HEK293 (cell line): ENCODE measurements around the gene COX17.

ENCODE experiments used
- CTCF ChIA-PET: fragments of 350-600 bp; formaldehyde crosslinking; extraction: SDS; loops from one replicate; lab custom pipeline; 2021; ENCODE audit warnings: antibody characterized with exemption; lab: Yijun Ruan, JAX
- POLR2A ChIA-PET: fragments of 300-600 bp; formaldehyde crosslinking; extraction: SDS; loops from one replicate; lab custom pipeline; 2020; ENCODE audit warnings: antibody characterized with exemption, inconsistent platforms; lab: Yijun Ruan, JAX
- H3K27ac ChIP-seq: fragments of 200-500 bp; sonication (Bioruptor generic); 2 replicates; pipeline ENCODE4 v1.5.1; 2014; ENCODE audit warnings: low read depth, low read length, control low read depth, inconsistent platforms; ENCODE audit errors: extremely low read depth
- H3K36me3 ChIP-seq, 2 experiments: fragments of 200-500 bp in 1 of 2; sonication (Bioruptor generic) in 1 of 2; 1 replicate in 1 of 2; 2 replicates in 1 of 2; pipeline ENCODE4 v1.5.1; 2014 to 2017; ENCODE audit warnings: inconsistent platforms in 2 of 2, low read length in 2 of 2; ENCODE audit not compliant: control insufficient read depth in 2 of 2, insufficient read depth in 1 of 2
- H3K4me1 ChIP-seq: fragments of 200-500 bp; sonication (Bioruptor generic); 2 replicates; pipeline ENCODE4 v1.5.1; 2014; ENCODE audit warnings: mild to moderate bottlenecking, low read length, inconsistent platforms; ENCODE audit not compliant: control insufficient read depth, insufficient read depth
- H3K4me3 ChIP-seq: 2 replicates; pipeline ENCODE4 v1.5.1; 2011; ENCODE audit warnings: low read depth, mild to moderate bottlenecking, control low read depth, low read length, moderate library complexity
- H3K9me3 ChIP-seq: fragments of 200-500 bp; sonication (Bioruptor generic); 2 replicates; pipeline ENCODE4 v1.5.1; 2014; ENCODE audit warnings: low read depth, low read length, inconsistent platforms; ENCODE audit not compliant: control insufficient read depth, insufficient read depth
- EGR2 ChIP-seq: fragments of 450-650 bp; formaldehyde crosslinking; IDR thresholded peaks from 2 replicates; pipeline ENCODE4 v1.5.1; 2016; ENCODE audit warnings: low read depth, missing biosample characterization, missing genetic modification characterization
- GLI2 ChIP-seq: fragments of 450-650 bp; formaldehyde crosslinking; IDR thresholded peaks from 2 replicates; pipeline ENCODE4; 2017; ENCODE audit warnings: missing biosample characterization, missing genetic modification characterization, low read depth, borderline replicate concordance
- HOXC10 ChIP-seq: sonication (generic); formaldehyde crosslinking; IDR thresholded peaks from 2 replicates; pipeline ENCODE4 v1.8.1; 2023; ENCODE audit warnings: mild to moderate bottlenecking, missing genetic modification reagents
- KLF16 ChIP-seq: fragments of 450-650 bp; formaldehyde crosslinking; IDR thresholded peaks from 2 replicates; pipeline ENCODE4 v1.5.1; 2017; ENCODE audit warnings: missing biosample characterization, missing genetic modification characterization
- MEIS1 ChIP-seq: sonication (generic); formaldehyde crosslinking; IDR thresholded peaks from 2 replicates; pipeline ENCODE4 v1.8.1; 2022; ENCODE audit warnings: missing genetic modification reagents, mild to moderate bottlenecking, borderline replicate concordance
- SCRT1 ChIP-seq: fragments of 450-650 bp; formaldehyde crosslinking; IDR thresholded peaks from 2 replicates; pipeline ENCODE4 v1.5.1; 2016; ENCODE audit warnings: missing biosample characterization, missing genetic modification characterization, borderline replicate concordance
- SCRT2 ChIP-seq: fragments of 450-650 bp; formaldehyde crosslinking; IDR thresholded peaks from 2 replicates; pipeline ENCODE4 v1.5.1; 2016; ENCODE audit warnings: missing biosample characterization, missing genetic modification characterization
- ZNF169 ChIP-seq: fragments of 450-650 bp; formaldehyde crosslinking; IDR thresholded peaks from 2 replicates; pipeline ENCODE4 v1.5.1; 2016; ENCODE audit warnings: missing biosample characterization, missing genetic modification characterization
- ZNF223 ChIP-seq: fragments of 450-650 bp; formaldehyde crosslinking; IDR thresholded peaks from 2 replicates; pipeline ENCODE4 v1.5.1; 2016; ENCODE audit warnings: missing biosample characterization, missing genetic modification characterization
- ZNF24 ChIP-seq: fragments of 450-650 bp; formaldehyde crosslinking; IDR thresholded peaks from 2 replicates; pipeline ENCODE4 v1.5.1; 2016; ENCODE audit warnings: missing biosample characterization, missing genetic modification characterization
- ZNF311 ChIP-seq: fragments of 450-650 bp; formaldehyde crosslinking; IDR thresholded peaks from 2 replicates; pipeline ENCODE4 v1.5.1; 2017; ENCODE audit warnings: missing biosample characterization, missing genetic modification characterization, borderline replicate concordance
- ZNF324 ChIP-seq: fragments of 450-650 bp; formaldehyde crosslinking; IDR thresholded peaks from 2 replicates; pipeline ENCODE4 v1.5.1; 2016; ENCODE audit warnings: missing biosample characterization, missing genetic modification characterization
- ZNF335 ChIP-seq: fragments of 450-650 bp; formaldehyde crosslinking; conservative IDR thresholded peaks from 2 replicates; pipeline ENCODE4 v1.5.1; 2016; ENCODE audit warnings: missing biosample characterization, missing genetic modification characterization
- ZNF366 ChIP-seq: fragments of 450-650 bp; formaldehyde crosslinking; conservative IDR thresholded peaks from 2 replicates; pipeline ENCODE4 v1.5.1; 2016; ENCODE audit warnings: missing biosample characterization, missing genetic modification characterization
- ZNF426 ChIP-seq: fragments of 450-650 bp; formaldehyde crosslinking; IDR thresholded peaks from 2 replicates; pipeline ENCODE4 v1.5.1; 2017; ENCODE audit warnings: missing biosample characterization, missing genetic modification characterization, mild to moderate bottlenecking, inconsistent platforms, moderate library complexity
- ZNF433 ChIP-seq: fragments of 450-650 bp; formaldehyde crosslinking; IDR thresholded peaks from 2 replicates; pipeline ENCODE4 v1.5.1; 2016; ENCODE audit warnings: missing biosample characterization, missing genetic modification characterization, low read depth
- ZNF449 ChIP-seq: fragments of 450-650 bp; formaldehyde crosslinking; IDR thresholded peaks from 2 replicates; pipeline ENCODE4 v1.5.1; 2017; ENCODE audit warnings: missing biosample characterization, mild to moderate bottlenecking, missing genetic modification characterization, moderate library complexity
- ZNF48 ChIP-seq: fragments of 450-650 bp; formaldehyde crosslinking; IDR thresholded peaks from 2 replicates; pipeline ENCODE4 v1.5.1; 2016; ENCODE audit warnings: missing biosample characterization, missing genetic modification characterization
- ZNF501 ChIP-seq: fragments of 450-650 bp; formaldehyde crosslinking; IDR thresholded peaks from 2 replicates; pipeline ENCODE4 v1.5.1; 2016; ENCODE audit warnings: missing biosample characterization, missing genetic modification characterization
- ZNF654 ChIP-seq: fragments of 450-650 bp; formaldehyde crosslinking; IDR thresholded peaks from 2 replicates; pipeline ENCODE4 v1.5.1; 2016; ENCODE audit warnings: low read depth, missing biosample characterization, missing genetic modification characterization
- ZNF747 ChIP-seq: fragments of 450-650 bp; formaldehyde crosslinking; IDR thresholded peaks from 2 replicates; pipeline ENCODE4 v1.5.1; 2016; ENCODE audit warnings: missing biosample characterization, missing genetic modification characterization
- ZNF785 ChIP-seq: fragments of 450-650 bp; formaldehyde crosslinking; IDR thresholded peaks from 2 replicates; pipeline ENCODE4 v1.5.1; 2016; ENCODE audit warnings: missing biosample characterization, missing genetic modification characterization
- ZNF843 ChIP-seq: fragments of 450-650 bp; formaldehyde crosslinking; IDR thresholded peaks from 2 replicates; pipeline ENCODE4 v1.5.1; 2016; ENCODE audit warnings: missing biosample characterization, missing genetic modification characterization
- ZSCAN30 ChIP-seq: fragments of 450-650 bp; IDR thresholded peaks from 2 replicates; pipeline ENCODE4 v1.5.1; 2018; ENCODE audit warnings: missing biosample characterization, mild to moderate bottlenecking, missing genetic modification characterization, moderate library complexity
- ZSCAN4 ChIP-seq: fragments of 450-650 bp; formaldehyde crosslinking; IDR thresholded peaks from 2 replicates; pipeline ENCODE4 v1.5.1; 2017; ENCODE audit warnings: missing biosample characterization, missing genetic modification characterization
- TF ChIP-seq, protein P1 (sequence below): fragments of 450-650 bp; formaldehyde crosslinking; IDR thresholded peaks from 2 replicates; pipeline ENCODE4 v1.5.1; 2016; ENCODE audit warnings: missing biosample characterization, missing genetic modification characterization
- TF ChIP-seq, protein P2 (sequence below): fragments of 450-650 bp; formaldehyde crosslinking; IDR thresholded peaks from 2 replicates; pipeline ENCODE4 v1.5.1; 2016; ENCODE audit warnings: missing biosample characterization, missing genetic modification characterization
- TF ChIP-seq, protein P3 (sequence below): fragments of 450-650 bp; formaldehyde crosslinking; IDR thresholded peaks from 2 replicates; pipeline ENCODE4 v1.5.1; 2016; ENCODE audit warnings: missing biosample characterization, missing genetic modification characterization

COX17 gene

GRCh38 chr3:119700269-119700919, 23.2 kb upstream of the COX17 start (continued):
- no peak for TF ChIP-seq ZNF426 (tag by site-specific recombination)
- no peak for TF ChIP-seq ZNF433 (tag by site-specific recombination)

- no peak for TF ChIP-seq ZNF311 (tag by site-specific recombination)
- no peak for TF ChIP-seq HOXC10
- TF ChIP-seq SCRT1, result no peak
- TF ChIP-seq ZSCAN4 (tag by site-specific recombination), result no peak
- TF ChIP-seq ZNF843, result no peak
- TF ChIP-seq ZNF747, result no peak
- TF ChIP-seq MEIS1 (CRISPR knock-in tag), result no peak
- TF ChIP-seq ZNF501 (tag by site-specific recombination), result no peak
- no peak for TF ChIP-seq GLI2 (tag by site-specific recombination)
- TF ChIP-seq, protein P1, sequence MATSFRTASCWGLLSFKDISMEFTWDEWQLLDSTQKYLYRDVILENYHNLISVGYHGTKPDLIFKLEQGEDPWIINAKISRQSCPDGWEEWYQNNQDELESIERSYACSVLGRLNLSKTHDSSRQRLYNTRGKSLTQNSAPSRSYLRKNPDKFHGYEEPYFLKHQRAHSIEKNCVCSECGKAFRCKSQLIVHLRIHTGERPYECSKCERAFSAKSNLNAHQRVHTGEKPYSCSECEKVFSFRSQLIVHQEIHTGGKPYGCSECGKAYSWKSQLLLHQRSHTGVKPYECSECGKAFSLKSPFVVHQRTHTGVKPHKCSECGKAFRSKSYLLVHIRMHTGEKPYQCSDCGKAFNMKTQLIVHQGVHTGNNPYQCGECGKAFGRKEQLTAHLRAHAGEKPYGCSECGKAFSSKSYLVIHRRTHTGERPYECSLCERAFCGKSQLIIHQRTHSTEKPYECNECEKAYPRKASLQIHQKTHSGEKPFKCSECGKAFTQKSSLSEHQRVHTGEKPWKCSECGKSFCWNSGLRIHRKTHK, result no peak
- no peak for TF ChIP-seq ZNF324 (tag by site-specific recombination)
- TF ChIP-seq ZNF169 (tag by site-specific recombination), result no peak
- no peak for TF ChIP-seq ZNF223 (tag by site-specific recombination)
- no peak for TF ChIP-seq SCRT2 (tag by site-specific recombination)
- TF ChIP-seq ZNF24 (tag by site-specific recombination), result no peak
- no peak overlapping the region for H3K4me3 ChIP-seq
- CTCF ChIA-PET, result interaction anchor here (1.2 kb wide), 1 partner anchor 17 kb away, joined by 3 read pairs; no protein-coding TSS in a partner anchor
Measured at GRCh38 chr3:119697394-119697793, 20.2 kb upstream of the COX17 start.

DNA sequence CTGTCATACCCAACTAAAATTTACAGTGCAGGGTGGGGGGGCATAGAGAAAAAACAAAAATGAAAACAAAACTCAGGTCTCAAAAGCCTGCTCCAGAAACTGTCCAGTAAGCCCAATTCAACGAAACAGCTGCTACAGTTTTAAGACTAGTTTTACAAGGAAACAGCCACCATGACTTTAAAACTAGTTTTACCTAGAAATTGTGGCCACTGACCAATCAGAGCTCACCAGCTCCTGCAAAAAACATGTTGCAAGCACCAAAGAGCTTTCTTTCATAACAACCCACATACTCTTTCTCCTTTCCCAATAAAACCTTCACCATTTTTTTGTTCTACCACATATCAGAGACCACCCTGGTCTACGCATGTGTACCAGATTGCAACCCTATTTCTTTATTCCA, 18.3 kb upstream of the COX17 start:
- CTCF ChIA-PET, result no interaction called here
- no peak overlapping the region for H3K27ac ChIP-seq
- H3K4me3 ChIP-seq, result no peak overlapping the region
- H3K36me3 ChIP-seq, result no peaks in the 10 kb centered on the region
- H3K9me3 ChIP-seq, result no peaks in the 10 kb centered on the region
- POLR2A ChIA-PET, result no interaction called here
- no peaks in the 10 kb centered on the region for H3K4me1 ChIP-seq
- TF ChIP-seq, protein P2, sequence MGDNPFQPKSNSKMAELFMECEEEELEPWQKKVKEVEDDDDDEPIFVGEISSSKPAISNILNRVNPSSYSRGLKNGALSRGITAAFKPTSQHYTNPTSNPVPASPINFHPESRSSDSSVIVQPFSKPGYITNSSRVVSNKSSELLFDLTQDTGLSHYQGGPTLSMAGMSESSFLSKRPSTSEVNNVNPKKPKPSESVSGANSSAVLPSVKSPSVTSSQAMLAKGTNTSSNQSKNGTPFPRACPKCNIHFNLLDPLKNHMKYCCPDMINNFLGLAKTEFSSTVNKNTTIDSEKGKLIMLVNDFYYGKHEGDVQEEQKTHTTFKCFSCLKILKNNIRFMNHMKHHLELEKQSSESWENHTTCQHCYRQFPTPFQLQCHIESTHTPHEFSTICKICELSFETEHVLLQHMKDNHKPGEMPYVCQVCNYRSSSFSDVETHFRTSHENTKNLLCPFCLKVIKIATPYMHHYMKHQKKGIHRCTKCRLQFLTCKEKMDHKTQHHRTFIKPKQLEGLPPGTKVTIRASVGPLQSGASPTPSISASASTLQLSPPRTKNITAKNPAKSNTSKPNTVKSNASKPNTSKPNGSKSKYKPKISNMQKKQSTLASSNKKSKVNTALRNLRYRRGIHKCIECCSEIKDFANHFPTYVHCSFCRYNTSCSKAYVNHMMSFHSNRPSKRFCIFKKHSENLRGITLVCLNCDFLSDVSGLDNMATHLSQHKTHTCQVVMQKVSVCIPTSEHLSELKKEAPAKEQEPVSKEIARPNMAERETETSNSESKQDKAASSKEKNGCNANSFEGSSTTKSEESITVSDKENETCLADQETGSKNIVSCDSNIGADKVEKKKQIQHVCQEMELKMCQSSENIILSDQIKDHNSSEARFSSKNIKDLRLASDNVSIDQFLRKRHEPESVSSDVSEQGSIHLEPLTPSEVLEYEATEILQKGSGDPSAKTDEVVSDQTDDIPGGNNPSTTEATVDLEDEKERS, result no peak
- TF ChIP-seq ZNF366 (tag by site-specific recombination) (no peak), EGR2 (tag by site-specific recombination) (no peak), ZNF654 (no peak), ZSCAN30 (tag by site-specific recombination) (no peak), KLF16 (tag by site-specific recombination) (no peak), ZNF335 (no peak), ZNF785 (tag by site-specific recombination) (no peak), ZNF433 (tag by site-specific recombination) (no peak), ZNF449 (no peak), ZNF48 (tag by site-specific recombination) (no peak)
- TF ChIP-seq, protein P3, sequence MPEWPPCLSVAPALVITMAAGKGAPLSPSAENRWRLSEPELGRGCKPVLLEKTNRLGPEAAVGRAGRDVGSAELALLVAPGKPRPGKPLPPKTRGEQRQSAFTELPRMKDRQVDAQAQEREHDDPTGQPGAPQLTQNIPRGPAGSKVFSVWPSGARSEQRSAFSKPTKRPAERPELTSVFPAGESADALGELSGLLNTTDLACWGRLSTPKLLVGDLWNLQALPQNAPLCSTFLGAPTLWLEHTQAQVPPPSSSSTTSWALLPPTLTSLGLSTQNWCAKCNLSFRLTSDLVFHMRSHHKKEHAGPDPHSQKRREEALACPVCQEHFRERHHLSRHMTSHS (tag by site-specific recombination), result no peak

More at GRCh38 chr3:119697394-119697793, 20.2 kb upstream of the COX17 start:
- Histone ChIP-seq H3K36me3 (no peaks in the 10 kb centered on the region), H3K4me1 (no peaks in the 10 kb centered on the region), H3K27ac (no peak overlapping the region), H3K9me3 (no peaks in the 10 kb centered on the region)
- POLR2A ChIA-PET, result no interaction called here
